NCI-H345 treated with DMSO at 0.1 percent for 48 hours (cell line): Measurements from ENCODE around the gene DSCAM.

Experiments
- DNase-seq: peaks from one replicate; lab custom pipeline; 2025; ENCODE audit not compliant: unreplicated experiment; lab: John Stamatoyannopoulos, UW

DSCAM gene

GRCh38 chr21:40153351-40153750, 693.6 kb downstream of the DSCAM start:
- no peak for DNase-seq

- no peak for DNase-seq
Observed at GRCh38 chr21:40152476-40152875, 694.5 kb downstream of the DSCAM start.

- DNase-seq = no peak
Observed at GRCh38 chr21:40151611-40152010, 695.3 kb downstream of the DSCAM start.

GRCh38 chr21:40146216-40146837, 700.6 kb downstream of the DSCAM start:
- DNase-seq = peak; percentile 45

- peak; percentile 61 for DNase-seq
Observed at GRCh38 chr21:40143822-40144525, 703.0 kb downstream of the DSCAM start.

- DNase-seq = no peak
Observed at GRCh38 chr21:40141621-40142020, 705.3 kb downstream of the DSCAM start.

- no peak for DNase-seq
Observed at GRCh38 chr21:40140675-40141074, 706.3 kb downstream of the DSCAM start.

- no peak for DNase-seq
Observed at GRCh38 chr21:40139636-40140035, 707.3 kb downstream of the DSCAM start.

- no peak for DNase-seq
Observed at GRCh38 chr21:40136571-40136970, 710.4 kb downstream of the DSCAM start.

GRCh38 chr21:40134731-40135492, 712.0 kb downstream of the DSCAM start:
- no peak for DNase-seq

- no peak for DNase-seq
Observed at GRCh38 chr21:40130476-40130875, 716.5 kb downstream of the DSCAM start.

GRCh38 chr21:40129809-40130208, 717.1 kb downstream of the DSCAM start:
- no peak for DNase-seq

GRCh38 chr21:40128891-40129290, 718.1 kb downstream of the DSCAM start:
- no peak for DNase-seq

- DNase-seq = peak; percentile 57
Observed at GRCh38 chr21:40120940-40121575, 725.9 kb downstream of the DSCAM start.

- peak; percentile 24 for DNase-seq
Observed at GRCh38 chr21:40118527-40118926, 728.4 kb downstream of the DSCAM start.

- DNase-seq = no peak
Observed at GRCh38 chr21:40117236-40117635, 729.7 kb downstream of the DSCAM start.

- DNase-seq = no peak
Observed at GRCh38 chr21:40115775-40116174, 731.2 kb downstream of the DSCAM start.

- no peak for DNase-seq
Observed at GRCh38 chr21:40102682-40103081, 744.3 kb downstream of the DSCAM start.

GRCh38 chr21:40099809-40100208, 747.1 kb downstream of the DSCAM start:
- DNase-seq = no peak

GRCh38 chr21:40095477-40095876, 751.5 kb downstream of the DSCAM start:
- DNase-seq = no peak

GRCh38 chr21:40080385-40080784, 766.6 kb downstream of the DSCAM start:
- DNase-seq = no peak

GRCh38 chr21:40074710-40075109, 772.2 kb downstream of the DSCAM start:
- DNase-seq = no peak
